Endothelial cell of umbilical vein (primary cell): Measurements from ENCODE around the gene INPP5A. TPM values are rescaled to one million over a fixed set of nuclear protein-coding genes. Genes with fewer than 3 reads are reported as not detected.

Source experiments
- BruUV-seq: library from RNA; stranded (reverse); fragments of 400-500 nt; replicated peaks from 2 replicates; lab custom pipeline; 2021; lab: Mats Ljungman, UMichigan
- CTCF ChIA-PET: fragments of 300-600, 350-600 bp; sonication (Branson Sonifier 250); formaldehyde crosslinking; loops from one replicate; lab custom pipeline; 2021; ENCODE audit warnings: antibody characterized with exemption, inconsistent platforms; lab: Charles Lee
- POLR2A ChIA-PET: fragments of 300-600, 350-600 bp; sonication (Branson Sonifier 250); formaldehyde crosslinking; loops from one replicate; lab custom pipeline; 2021; ENCODE audit warnings: antibody characterized with exemption, inconsistent platforms; lab: Charles Lee
- DNase-seq: peaks from one replicate; pipeline ENCODE4 v3.0.0-alpha.2; 2011; ENCODE audit warnings: low read depth, low spot score
- FAIRE-seq: peaks from 2 replicates; lab custom pipeline; 2011; peaks lifted over from hg19 to GRCh38; lab: Jason Lieb, UNC
- H2AFZ ChIP-seq: 2 replicates; pipeline ENCODE4 v1.6.0; 2012; ENCODE audit warnings: low read depth, low read length, control low read depth, inconsistent platforms
- H3K27ac ChIP-seq: 2 replicates; pipeline ENCODE4 v1.5.1; 2011; ENCODE audit warnings: low read depth, mild to moderate bottlenecking, control low read depth, low read length, moderate library complexity; ENCODE audit not compliant: insufficient read depth
- H3K27me3 ChIP-seq, 2 experiments: 2 replicates each; pipeline versions ENCODE4 v1.6.0 to v1.6.1; 2011; ENCODE audit warnings: low read length in 2 of 2, mixed read lengths in 1 of 2; ENCODE audit not compliant: control insufficient read depth in 2 of 2, insufficient read depth in 2 of 2
- H3K36me3 ChIP-seq, 2 experiments: 2 replicates in 1 of 2; 3 replicates in 1 of 2; pipeline ENCODE4 v1.5.1; 2011; ENCODE audit warnings: low read length in 2 of 2, mild to moderate bottlenecking in 1 of 2, moderate library complexity in 1 of 2; ENCODE audit not compliant: control insufficient read depth in 2 of 2, insufficient read depth in 2 of 2; ENCODE audit errors: extremely low read depth in 1 of 2
- H3K4me1 ChIP-seq: 3 replicates; pipeline ENCODE4 v1.5.1; 2011; ENCODE audit warnings: mild to moderate bottlenecking, low read length; ENCODE audit not compliant: control insufficient read depth, insufficient read depth; ENCODE audit errors: extremely low read depth
- H3K4me2 ChIP-seq: 2 replicates; pipeline ENCODE4 v1.6.1; 2011; ENCODE audit warnings: low read length, control low read depth, mixed read lengths; ENCODE audit not compliant: insufficient read depth
- H3K4me3 ChIP-seq, 3 experiments: fragments of 200-600 bp in 1 of 3; sonication (generic), shearing (Covaris generic) in 1 of 3; replicated peaks in 1 of 3; 2 replicates each; pipeline ENCODE4 v1.5.1; 2011 to 2016; ENCODE audit warnings: control low read depth in 3 of 3, low read length in 3 of 3, mild to moderate bottlenecking in 2 of 3, inconsistent platforms in 1 of 3, low read depth in 1 of 3, moderate library complexity in 1 of 3; ENCODE audit not compliant: insufficient read depth in 1 of 3
- H3K79me2 ChIP-seq: 2 replicates; pipeline ENCODE4 v1.6.0; 2012; ENCODE audit warnings: low read length, inconsistent platforms; ENCODE audit not compliant: control insufficient read depth, insufficient read depth
- H3K9ac ChIP-seq: replicated peaks from 2 replicates; pipeline ENCODE3; 2011; ENCODE audit warnings: low read length, control low read depth; ENCODE audit not compliant: insufficient read depth; ENCODE audit errors: extremely low read depth
- H3K9me1 ChIP-seq: replicated peaks from 3 replicates; pipeline ENCODE4 v1.6.0; 2011; ENCODE audit warnings: mild to moderate bottlenecking, low read length; ENCODE audit not compliant: control insufficient read depth, insufficient read depth; ENCODE audit errors: extremely low read depth
- H3K9me3 ChIP-seq: replicated peaks from 2 replicates; pipeline ENCODE4 v1.5.1; 2012; ENCODE audit warnings: low read length, inconsistent platforms; ENCODE audit not compliant: control insufficient read depth, insufficient read depth
- H4K20me1 ChIP-seq: replicated peaks from 2 replicates; pipeline ENCODE3; 2011; ENCODE audit warnings: mild to moderate bottlenecking, low read length; ENCODE audit not compliant: control insufficient read depth, insufficient read depth; ENCODE audit errors: extremely low read depth
- FOS ChIP-seq: IDR thresholded peaks from 2 replicates; pipeline ENCODE4 v1.6.1; 2011; ENCODE audit warnings: mild to moderate bottlenecking, low read length, moderate library complexity, borderline replicate concordance; ENCODE audit not compliant: insufficient read depth
- JUN ChIP-seq: IDR thresholded peaks from 2 replicates; pipeline ENCODE4 v1.6.1; 2011; ENCODE audit warnings: borderline replicate concordance, low read depth; ENCODE audit not compliant: insufficient read length, insufficient read depth
- MYC ChIP-seq: IDR thresholded peaks from one replicate; pipeline ENCODE4 v1.6.1; 2011; ENCODE audit warnings: mild to moderate bottlenecking, low read depth, low read length
- POLR2A ChIP-seq: IDR thresholded peaks from 2 replicates; pipeline ENCODE4 v1.6.1; 2012; ENCODE audit warnings: low read depth, mild to moderate bottlenecking, control low read depth, low read length
- POLR2AphosphoS5 ChIP-seq: IDR thresholded peaks from 2 replicates; pipeline ENCODE4 v1.6.1; 2012; ENCODE audit warnings: low read depth, mild to moderate bottlenecking, control low read depth, low read length, moderate library complexity; ENCODE audit not compliant: insufficient read depth
- dilution Hi-C: fragments of 300-500 bp; cut with MboI; formaldehyde crosslinking; loops from one replicate; pipeline ENCODE4 v1.15.0; 2019; ENCODE audit warnings: low sequenced_read_pairs; ENCODE audit not compliant: extremely low pct_ligation_motif_present
- intact Hi-C: fragments of 100-400 bp; cut with micrococcal nuclease; formaldehyde crosslinking; loops from one replicate; pipeline ENCODE4 v1.10.0; 2022
- polyA plus RNA-seq, 4 experiments: library from polyadenylated mRNA; depleted of rRNA in 3 of 4; stranded (reverse) in 3 of 4; unstranded in 1 of 4; fragments of >200 nt; gene quantifications; 2 replicates each; pipeline versions ENCODE4 v1.2.1 to v1.2.3, GENCODE V29; 2011 to 2012; ENCODE audit warnings: missing spikeins in 1 of 4
- total RNA-seq: library from RNA; stranded (reverse); gene quantifications from 2 replicates; pipeline ENCODE4 v1.2.3, GENCODE V29; 2021

INPP5A gene
- total and polyA plus RNA-seq, 2 donors (not counting 3 experiments of a cell fraction or from before 2014, with no cell fraction given), result 22.9 to 33.2 TPM

DNA sequence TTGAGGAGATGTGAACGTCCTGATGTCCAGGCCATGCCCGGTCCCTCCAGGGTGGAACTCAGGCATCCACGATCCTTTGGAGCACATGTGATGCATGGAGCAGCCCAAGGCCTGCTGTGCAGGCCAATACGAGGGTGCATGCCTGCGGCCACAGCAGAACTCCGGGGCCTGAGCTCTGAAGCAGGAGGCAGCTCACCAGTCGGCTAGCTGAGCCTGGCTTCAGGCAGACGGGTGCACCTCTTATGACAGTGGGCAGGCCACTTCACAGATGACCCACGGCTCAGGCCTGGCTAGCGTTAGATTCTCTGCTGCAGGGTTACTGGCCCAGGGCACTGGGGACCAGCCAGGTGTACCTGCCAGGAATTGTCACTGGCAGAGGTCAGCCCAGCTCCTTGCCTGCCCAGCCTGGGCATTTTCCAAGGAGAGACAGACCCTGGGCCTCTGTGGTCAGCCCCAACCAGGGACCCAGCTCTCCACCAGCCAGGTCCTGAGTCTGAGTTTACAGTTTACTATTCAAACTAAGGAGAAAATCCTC is 29.6 kb upstream of the INPP5A start:
- no peaks in the 10 kb centered on the region for H3K79me2 ChIP-seq
- no peaks in the 10 kb centered on the region for H3K9me3 ChIP-seq
- DNase-seq (no peak), FAIRE-seq (no peak)
- H3K4me3 ChIP-seq, result no peak overlapping the region
- H3K27ac ChIP-seq, result no peak overlapping the region
- ChIA-PET CTCF (no interaction called here), POLR2A (no interaction called here)
- no peaks in the 10 kb centered on the region for H3K9me1 ChIP-seq
- intact Hi-C loops (no loop called here), dilution Hi-C loops (no loop called here)
- no peak for TF ChIP-seq POLR2AphosphoS5
- no peak for TF ChIP-seq JUN
- no peak for TF ChIP-seq POLR2A
- no peaks in the 10 kb centered on the region for H3K27me3 ChIP-seq
- no peak overlapping the region for H2AFZ ChIP-seq
- H3K4me1 ChIP-seq, result no peaks in the 10 kb centered on the region
- BruUV-seq, result no TSS peak
- H3K9ac ChIP-seq, result no peak overlapping the region
- H4K20me1 ChIP-seq, result no peaks in the 10 kb centered on the region
- H3K36me3 ChIP-seq, result no peaks in the 10 kb centered on the region
- H3K4me2 ChIP-seq, result no peak overlapping the region

DNA sequence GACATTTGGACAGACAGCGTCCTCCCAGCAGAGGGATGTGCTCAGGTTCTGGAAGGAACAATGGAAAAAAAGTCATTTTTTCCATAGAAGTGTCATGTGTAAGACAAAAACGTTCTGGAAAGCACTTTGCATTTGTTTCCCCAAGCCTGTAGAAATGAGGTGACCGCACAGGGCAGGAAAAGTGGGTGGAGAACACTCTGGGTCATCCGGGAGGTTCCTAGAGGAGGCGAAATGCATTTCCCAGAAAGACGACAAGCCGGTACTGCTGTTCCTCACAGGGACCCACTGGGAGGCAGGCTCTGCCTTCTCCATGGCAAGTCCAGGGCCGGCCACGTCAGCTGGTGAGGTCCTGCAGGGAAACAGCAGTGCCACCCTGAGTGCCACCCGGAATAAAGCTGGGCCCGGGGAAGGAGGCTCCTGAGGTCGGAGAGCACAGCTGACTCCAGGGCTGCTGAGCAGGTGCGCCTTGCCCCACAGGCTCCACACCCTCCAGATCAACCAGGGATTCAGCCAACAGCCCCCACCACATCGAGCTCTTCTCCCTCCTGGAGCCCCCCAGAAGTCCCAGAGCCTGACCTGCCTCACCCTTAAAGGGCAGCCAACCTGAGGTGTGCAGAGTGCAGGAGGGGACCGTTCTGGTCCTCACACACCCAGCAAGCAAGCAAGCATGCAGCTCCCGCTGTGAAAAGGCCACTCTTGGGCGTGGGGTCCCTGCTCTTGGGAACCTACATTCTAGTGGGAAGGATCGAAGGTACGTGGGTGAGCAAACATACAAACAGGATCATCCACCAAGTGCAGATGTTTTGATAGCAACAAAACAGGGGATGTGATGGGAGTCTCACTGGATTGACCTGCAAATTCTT is 28.8 kb upstream of the INPP5A start:
- H3K4me2 ChIP-seq, result no peak overlapping the region
- H3K27me3 ChIP-seq, result no peaks in the 10 kb centered on the region
- BruUV-seq, result no TSS peak
- TF ChIP-seq JUN, result no peak
- no peak for TF ChIP-seq MYC
- TF ChIP-seq FOS, result no peak
- H3K79me2 ChIP-seq, result no peaks in the 10 kb centered on the region
- H3K4me3 ChIP-seq, result no peak overlapping the region
- H3K9ac ChIP-seq, result no peak overlapping the region
- intact Hi-C loops, result no loop called here
- no peak overlapping the region for H2AFZ ChIP-seq
- FAIRE-seq, result no peak
- POLR2A ChIA-PET, result no interaction called here
- CTCF ChIA-PET, result no interaction called here
- DNase-seq, result no peak
- dilution Hi-C loops, result no loop called here
- H4K20me1 ChIP-seq, result no peaks in the 10 kb centered on the region
- H3K36me3 ChIP-seq, result no peaks in the 10 kb centered on the region
- no peaks in the 10 kb centered on the region for H3K9me1 ChIP-seq
- H3K27ac ChIP-seq, result no peak overlapping the region
- H3K4me1 ChIP-seq, result no peaks in the 10 kb centered on the region
- no peaks in the 10 kb centered on the region for H3K9me3 ChIP-seq
